MV-4-11 (cell line): ENCODE measurements around the gene HOXD12.

Experiments
- DNase-seq: peaks from one replicate; lab custom pipeline; 2025; lab: John Stamatoyannopoulos, UW

Gene HOXD12

DNA sequence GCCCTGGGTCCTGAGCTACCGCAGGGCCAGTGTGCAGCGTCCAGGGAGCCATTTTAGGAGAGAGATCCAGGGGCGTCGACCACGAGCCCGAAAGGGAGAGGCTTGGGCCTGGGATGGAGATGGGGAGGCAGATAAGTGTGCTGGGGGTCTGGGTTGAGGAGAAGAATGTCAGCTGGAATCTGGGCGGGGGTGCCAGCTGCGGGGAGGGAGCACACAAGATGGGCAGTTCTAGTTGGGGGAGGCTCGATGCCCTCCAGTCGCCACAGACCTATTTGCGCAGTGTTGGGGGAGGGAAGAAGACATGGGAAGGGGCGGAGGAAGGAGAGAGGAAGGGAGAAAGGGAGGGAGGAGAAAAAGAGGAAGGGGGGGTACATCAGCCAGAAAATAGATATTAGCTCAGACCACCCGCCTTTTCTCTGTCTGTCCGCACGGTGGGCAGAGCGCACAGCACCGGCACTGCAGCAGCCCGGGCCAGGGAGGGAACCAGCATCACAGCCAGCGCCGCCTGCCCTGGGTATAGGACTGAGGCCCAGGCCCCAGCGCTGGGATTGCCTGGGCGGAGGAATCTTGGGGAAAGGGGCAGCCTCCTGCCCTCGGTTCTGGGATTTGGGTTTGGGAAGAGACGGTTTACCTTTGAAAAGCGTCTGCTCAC, 5.6 kb downstream of the HOXD12 start:
- no peak for DNase-seq

DNA sequence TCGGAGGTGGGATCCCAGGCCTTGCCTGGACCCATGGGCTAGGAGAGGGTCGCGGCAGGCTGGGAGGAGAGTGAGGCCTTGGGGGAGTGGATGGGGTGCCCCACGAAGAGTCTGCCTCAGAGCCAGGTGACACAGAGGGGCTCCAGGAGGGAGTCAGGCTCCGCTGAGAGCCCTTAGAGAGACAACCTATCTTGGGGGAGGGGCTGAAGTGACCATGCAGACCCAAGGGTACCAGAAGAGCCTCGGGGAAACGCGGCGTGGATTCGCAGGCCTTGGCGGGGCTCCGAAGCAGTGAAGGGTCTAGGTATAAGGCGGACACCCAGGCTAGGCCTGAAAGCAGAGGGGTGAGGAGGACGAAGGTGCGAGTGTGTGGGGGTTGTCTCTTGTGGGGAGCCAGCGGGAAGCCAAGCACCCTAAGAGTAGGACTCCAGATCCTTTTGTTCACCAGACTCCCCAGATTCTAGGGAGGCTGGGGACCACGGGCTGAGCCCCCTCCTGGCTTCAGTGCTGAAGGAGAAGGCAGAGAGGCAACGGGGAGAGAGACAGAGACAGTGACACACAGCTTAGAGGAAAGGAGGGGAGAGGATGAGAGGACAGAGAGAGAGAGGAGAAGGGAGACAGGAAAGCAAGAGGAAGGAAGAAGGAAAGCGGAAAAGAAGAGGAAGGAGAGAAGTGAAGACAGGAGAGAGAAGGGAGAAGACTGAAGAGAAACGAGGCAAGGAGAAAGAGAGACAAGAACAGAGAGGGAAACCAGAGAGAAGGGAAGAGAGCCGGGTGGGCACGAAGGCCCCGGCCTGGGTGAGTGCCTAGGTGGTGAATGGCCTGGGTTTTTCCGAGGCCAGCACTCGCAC, 6.4 kb downstream of the HOXD12 start:
- no peak for DNase-seq

DNA sequence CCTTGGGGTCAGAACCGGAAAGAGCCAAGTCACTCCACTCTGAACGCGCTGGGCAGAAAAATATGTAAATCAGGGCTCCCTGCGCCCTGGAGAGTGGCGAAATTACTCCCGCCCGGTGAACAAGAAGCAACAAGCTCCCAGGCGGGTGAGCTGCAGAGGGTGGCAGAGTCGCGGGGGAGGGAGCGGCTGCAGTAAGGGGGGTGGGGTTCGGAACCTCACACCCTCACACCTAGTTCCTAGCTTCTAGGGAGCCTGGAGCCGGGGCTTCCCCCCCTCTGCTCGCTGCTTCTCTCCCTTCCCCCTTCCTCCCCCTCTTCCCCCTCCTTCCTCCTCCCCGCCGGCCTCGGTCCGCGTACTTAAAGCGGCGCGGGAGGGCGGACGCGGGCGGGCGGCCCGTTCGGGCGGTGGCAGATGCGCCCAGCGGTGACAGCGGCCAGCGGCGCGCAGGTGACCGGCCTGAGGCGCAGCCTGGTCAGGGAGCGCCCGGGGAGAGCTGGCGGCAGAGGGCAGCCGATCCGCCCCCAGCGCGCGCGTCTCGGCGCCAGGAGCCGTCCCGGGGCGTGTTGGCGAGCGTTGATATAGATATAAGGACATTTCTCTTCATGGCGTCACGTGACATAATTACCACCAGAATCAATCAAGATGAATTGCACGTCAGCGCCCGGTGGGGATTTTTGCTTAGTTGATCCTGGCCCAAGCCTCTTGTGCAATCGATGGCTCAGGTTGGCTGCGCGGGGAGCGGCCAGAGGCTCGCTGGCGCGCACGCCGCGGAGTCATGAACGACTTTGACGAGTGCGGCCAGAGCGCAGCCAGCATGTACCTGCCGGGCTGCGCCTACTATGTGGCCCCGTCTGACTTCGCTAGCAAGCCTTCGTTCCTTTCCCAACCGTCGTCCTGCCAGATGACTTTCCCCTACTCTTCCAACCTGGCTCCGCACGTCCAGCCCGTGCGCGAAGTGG, 7.3 kb downstream of the HOXD12 start, which contains the start of gene HOXD11:
Gene HOXD11, plus strand, starts transcription at position 700 of the 959 bp plus-strand sequence. Its CDS starts 76 bp downstream, at position 776.
- no peak for DNase-seq

DNA sequence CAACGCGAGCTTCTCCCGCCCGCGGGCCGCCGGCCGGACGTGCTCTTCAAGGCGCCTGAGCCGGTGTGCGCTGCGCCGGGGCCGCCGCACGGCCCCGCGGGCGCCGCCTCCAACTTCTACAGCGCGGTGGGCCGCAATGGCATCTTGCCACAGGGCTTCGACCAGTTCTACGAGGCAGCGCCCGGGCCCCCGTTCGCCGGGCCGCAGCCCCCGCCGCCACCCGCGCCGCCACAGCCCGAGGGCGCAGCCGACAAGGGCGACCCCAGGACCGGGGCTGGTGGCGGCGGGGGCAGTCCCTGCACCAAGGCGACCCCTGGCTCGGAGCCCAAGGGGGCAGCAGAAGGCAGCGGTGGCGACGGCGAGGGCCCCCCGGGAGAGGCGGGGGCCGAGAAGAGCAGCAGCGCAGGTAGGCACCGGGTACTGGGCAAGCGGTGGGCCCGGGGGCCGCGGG, 8.2 kb downstream of the HOXD12 start:
- no peak for DNase-seq

DNA sequence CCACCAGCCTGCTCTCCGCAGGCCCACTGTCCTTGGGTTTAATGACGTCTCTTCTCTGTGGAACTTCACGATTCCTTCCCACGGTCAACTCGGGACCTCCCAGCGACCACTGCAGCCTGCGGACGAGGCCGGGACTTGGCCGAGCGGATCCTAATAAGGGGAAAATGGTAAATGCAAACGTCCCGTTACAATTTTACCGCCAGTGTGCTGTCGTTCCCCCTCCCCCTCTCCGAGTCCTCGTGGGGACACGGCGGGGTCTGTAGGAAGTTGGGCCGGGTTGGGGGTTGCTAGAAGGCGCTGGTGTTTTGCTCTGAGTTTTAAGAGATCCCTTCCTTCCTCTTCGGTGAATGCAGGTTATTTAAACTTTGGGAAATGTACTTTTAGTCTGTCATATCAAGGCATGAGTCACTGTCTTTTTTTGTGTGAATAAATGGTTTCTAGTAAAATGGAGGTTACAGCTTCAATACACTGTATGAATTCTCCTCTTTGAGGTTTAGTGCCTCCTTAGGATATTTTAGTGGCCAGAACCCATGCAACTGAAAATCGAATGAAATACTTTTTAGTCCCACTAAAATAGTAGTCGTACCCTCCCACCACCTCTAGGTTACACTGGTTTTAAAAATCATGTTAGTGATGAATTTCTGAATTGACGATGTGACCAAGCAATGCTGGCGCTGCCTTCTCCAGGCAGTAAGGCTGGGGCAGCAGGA, 9.8 kb downstream of the HOXD12 start:
- DNase-seq: no peak

DNA sequence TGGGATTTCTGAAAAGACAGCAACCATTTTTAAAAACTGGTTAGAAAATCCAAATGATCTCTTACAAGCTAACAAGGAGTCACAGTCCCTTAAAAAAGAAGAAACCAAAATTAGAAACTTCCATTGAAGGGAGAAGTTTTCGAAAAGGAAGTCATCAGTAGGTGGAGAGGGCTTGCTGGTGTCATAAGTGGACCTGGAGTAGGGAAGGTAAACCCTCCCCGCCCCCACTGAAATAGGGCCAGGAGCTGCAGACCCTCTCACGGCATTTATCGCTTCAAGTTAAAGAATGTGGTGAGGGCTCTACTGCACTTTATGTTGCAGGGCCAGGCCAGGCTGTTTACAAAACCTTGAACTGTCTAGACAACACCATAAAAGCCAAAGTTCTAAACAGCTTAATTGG, 10.4 kb downstream of the HOXD12 start:
- no peak for DNase-seq

DNA sequence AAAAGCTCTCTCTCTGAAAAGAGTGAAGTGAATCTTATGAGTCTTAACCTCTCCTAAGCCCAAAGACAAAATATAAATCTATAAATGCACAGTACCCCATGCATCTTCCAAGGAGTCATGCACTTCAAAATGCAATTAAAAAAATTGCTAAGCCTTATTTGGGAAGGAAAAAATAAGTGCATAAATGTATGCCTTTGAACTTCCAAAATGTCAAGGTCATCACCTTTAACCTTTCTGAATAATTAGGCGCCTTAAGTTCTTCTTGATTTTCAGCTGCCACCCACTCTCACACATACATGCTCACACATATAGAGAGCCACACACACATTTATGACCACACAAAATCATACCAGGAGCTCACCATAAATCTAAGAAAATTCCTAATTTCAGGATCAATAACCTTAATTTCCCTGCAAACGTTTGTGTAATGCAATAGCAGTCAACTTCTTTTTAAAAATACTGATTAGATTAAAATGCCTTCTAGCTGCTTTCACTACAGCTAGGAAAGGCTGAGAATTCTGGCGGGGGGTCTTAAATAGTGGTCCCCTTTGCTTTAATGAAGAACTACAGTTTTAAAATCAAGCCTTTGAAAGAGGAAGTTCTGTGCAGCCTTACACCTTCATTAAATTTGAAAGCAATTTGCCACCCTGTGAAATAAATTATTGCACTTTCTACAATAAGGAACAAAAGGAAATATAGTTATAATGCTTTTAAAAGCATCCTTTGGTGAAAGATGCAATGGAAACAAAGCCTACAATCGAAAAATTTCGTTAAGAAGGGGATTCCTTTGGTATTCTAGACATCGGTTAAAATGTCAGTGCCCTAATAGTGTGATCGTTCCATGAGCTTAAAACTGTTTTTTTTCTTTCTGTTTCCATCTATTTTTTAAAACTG, 11.1 kb downstream of the HOXD12 start:
- no peak for DNase-seq

DNA sequence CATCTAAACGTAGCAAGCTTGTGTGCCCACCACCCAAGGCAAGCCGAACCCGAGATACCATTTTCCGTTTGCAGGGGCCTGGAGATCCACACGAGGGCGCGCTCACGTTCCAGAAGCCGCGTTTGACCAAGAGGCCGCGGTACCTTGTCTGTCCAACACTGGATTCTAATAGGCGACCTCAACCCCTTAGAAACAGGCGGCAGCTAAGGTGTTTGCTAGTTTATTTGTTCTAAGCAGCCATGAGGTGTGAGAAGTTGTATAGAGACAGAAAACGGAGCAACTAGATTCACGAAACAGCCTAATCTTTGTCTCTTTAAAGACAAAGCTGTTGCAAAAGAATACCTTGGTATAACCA, 11.7 kb downstream of the HOXD12 start:
- DNase-seq: no peak

DNA sequence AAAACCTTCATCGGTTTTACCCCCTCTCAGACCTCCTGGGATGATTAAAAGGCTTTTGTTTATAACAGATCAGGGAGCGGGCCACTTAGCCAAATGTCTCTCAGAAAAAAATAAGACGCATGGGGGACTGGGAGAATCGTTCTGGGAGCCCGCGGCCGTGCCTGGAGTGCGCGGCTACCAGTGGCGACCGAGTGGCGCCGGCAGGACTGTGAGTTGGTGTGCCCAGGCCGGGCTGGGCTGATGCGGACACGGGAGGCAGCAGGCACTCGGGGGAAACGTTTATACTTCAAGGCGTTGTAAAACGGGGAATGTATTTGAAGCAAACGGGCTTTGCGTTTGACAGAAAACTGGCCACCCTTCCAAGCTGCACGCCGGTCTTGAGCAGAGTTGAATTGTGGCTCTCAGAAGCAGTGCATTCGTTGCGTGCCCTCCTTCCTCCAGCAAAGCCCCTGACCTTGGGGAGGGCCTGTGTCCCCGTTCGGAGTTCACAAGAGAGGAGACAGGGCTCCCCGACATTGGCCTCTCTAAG, 12.3 kb downstream of the HOXD12 start:
- no peak for DNase-seq

DNA sequence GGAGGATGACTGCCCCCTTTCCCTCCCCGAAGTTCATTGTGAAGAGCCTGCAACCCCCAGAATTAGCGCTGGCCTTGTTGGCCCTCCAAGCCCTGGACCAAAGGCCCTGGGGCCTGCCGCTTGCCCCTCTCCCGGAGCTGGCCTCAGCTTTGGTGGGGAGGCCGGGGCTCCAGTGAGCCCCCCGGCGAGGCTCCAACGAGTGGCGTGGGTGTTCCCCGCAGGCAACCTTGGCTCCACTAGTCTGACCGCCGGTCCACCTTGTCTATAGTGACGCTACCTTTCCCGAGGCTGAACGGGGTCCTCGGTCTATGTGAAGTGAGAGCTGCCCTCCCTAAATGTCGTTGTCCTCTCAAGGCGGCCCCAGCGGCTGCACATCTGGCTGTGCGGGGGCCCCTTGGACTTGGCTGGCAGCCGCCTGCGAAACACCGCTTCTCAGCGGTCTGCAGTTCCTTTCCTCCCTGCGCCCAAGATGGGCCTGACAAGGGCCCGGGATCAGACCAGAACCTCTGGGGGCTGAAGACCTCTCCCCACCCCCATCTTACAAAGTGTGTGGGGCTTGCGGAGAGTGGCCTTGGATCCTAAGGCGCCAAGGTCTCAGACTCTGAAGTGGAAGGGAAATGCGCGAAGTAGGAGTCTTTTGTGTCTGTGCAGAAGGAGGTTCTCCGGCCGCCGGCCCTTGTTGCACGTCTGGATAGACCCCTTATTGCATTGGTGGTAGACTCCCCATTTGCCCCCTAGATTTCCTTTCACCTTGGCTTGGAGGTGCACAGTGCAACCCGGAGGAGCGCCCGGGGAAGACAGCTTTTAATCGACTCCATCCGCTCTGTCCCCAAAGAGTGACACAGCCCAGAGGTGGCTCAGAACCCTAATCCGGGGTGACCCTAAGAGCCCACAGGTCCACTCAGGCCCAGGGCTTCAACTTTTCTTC, 13.0 kb downstream of the HOXD12 start:
- DNase-seq: no peak

DNA sequence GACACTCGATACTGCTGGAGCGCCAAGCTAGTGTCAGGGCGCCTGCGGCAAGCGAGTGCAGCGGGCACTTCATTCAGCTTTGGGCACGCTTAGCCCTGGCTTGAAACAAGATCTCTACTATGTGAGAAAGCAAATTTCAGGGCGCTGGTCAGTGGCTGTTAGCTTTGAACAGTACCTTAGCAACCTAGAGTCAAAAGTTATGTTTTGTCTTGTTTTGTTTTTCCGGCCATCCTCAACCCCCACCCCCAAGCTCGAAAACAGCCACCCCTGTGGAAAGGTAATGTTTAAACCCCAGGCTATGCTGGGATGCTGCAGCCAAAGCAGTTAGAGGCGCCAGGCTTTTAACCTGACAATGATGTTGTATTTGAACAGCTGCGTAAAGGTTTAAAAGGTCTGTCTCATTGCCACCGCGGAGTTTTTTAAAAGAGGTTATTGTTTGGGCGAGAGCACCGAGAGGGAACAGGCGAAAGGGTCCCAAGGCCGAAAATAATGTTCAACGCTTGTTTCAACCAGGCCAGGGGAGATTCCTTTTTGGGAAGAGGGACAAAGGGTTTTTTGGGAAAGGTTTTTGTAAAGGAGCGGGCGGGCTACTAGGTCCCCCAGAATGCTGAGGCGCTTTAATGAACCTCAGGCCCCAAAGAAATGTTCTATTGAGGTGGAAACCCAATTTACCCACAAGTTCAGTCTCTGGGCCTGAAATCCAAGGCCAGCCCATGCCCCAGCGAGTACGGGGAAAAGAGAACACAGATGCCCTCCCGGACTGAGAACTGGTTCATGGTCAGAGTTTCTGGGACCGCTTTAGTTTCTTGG, 14.7 kb downstream of the HOXD12 start:
- DNase-seq: no peak

DNA sequence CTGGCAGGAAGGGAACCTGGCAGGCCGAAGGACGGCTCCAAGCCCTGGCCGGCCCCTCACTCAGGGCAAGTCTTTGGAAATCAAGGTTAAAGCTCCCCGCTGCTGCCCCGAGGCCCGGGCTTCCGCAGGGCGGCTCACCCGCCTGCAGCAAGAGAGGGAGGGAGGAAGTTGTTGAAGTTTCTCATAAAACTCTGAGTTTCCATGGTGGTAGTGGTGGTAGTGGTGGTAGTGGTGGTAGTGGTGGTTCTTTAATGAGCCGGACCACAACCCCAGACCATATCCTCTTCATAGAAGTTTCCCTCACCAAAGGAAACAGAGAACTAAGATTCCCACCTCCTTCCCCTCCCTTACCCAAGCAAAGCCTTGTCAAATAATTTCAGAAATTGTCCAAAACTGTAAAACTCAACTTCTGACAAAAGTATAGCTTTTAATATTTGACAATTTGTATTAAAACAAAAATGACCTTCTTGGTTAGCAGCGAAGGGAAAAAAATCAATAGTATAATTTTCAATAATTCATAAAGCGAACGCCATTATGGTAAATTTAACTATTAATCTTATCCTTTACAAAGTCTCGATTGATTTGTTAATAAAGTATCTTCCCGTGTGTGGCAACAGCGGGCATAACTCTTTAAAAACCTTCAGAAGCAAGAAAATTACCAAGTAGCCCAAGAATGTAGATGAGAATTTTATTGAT, 15.5 kb downstream of the HOXD12 start:
- DNase-seq: peak; percentile 43

DNA sequence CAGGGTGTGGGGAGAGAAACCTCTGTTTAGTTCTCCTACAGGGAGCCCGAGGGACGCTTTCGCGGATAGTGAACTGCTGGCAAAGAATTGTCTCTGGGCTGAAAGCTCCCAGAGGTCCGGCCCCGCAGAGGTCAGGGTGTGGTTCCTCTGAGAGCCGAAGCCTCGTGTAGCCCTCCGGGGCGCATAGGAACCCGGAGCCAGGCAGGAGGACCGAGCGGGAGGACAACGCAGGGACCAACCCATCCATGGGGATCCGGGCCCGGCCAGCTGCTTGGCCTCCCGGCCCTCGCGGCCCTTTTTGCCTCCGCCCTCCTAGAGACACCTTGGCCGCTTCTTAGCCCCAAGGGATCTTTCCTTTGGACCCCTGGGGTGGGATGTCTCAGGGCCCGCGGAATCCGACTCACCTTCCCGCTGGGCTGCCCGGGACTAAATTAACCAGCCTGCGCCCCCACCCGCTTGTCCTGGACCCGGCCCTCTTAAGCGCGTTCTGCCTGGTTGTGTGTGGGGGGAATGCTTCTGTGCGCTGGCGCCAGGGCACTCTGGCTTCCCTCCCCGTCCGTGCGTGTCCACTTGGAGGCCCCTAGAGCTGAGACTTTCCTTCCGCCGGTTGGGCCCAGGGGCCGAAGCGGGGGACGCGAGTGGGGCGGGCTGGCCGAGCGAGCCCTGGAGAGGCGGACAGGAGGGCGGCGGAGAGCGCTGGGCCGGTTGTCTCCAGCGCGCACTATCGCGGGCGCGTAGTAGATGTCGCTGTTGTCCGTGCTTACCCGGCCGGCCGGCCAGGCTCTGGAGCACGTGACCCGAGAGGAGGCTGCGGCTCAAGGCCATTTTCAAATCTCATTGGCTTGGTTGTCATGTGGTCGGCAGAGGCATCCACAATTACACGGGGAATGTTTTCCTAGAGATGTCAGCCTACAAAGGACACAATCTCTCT, 16.6 kb downstream of the HOXD12 start, which contains the start of gene HOXD10:
Gene HOXD10, plus strand, starts transcription at position 896 of the 931 bp plus-strand sequence. CDS start 56 bp downstream, outside the sequence.
- no peak for DNase-seq

DNA sequence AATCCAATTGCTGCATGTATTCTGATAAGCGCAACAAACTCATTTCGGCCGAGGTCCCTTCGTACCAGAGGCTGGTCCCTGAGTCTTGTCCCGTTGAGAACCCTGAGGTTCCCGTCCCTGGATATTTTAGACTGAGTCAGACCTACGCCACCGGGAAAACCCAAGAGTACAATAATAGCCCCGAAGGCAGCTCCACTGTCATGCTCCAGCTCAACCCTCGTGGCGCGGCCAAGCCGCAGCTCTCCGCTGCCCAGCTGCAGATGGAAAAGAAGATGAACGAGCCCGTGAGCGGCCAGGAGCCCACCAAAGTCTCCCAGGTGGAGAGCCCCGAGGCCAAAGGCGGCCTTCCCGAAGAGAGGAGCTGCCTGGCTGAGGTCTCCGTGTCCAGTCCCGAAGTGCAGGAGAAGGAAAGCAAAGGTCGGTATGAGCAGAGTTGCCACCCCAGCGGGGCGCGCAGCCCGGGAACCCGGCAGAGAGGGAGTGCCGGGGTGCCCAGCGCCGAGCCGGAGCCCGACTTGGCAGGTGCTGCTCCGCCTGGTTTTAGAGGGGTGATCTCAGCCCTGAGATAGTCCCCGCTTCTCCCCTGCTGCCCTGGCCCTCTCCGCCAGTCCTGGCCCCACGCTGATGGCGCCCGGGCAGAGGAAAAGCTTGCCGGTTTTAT, 17.7 kb downstream of the HOXD12 start:
- no peak for DNase-seq

DNA sequence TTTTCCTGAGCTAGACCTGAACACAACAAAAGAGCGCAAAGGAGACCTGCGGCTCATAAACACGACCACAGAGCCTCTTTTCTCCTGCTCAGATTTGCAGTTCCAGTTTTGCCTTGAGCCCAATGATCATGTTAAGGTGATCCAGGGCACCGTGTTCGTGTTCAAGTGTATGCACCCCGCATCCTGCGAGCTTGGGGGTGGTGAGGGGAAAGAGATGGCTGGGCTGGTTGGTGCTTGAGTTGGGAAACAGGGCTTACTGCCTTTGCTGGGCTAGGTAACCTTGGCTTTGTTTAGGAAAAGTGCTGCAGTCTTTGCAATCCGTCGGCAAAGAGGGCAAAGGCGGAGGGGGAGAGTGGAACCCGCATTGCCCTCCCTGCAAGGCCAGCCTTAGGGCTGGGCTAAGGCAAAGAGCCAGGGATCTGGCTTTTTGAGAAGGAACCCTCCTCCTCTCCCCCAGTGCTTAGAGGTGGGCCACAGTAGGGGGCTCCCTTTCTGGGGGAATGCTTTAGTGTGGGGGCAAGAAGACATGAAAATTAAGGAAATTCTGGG, 18.3 kb downstream of the HOXD12 start:
- no peak for DNase-seq
